Colonic mucosa (tissue), 4 donors: Measurements from ENCODE around the gene CAP1. TPM values are rescaled to one million over a fixed set of nuclear protein-coding genes. Genes with fewer than 3 reads are reported as not detected.

Experiments
- DNase-seq: peaks from one replicate; pipeline ENCODE4 v3.0.0-alpha.2; 2020
- H3K27ac ChIP-seq: fragments of 200-600 bp; one replicate; pipeline ENCODE4 v1.8.0; 2021
- H3K27me3 ChIP-seq: fragments of 200-600 bp; one replicate; pipeline ENCODE4 v1.8.0; 2021
- H3K36me3 ChIP-seq: fragments of 200-600 bp; one replicate; pipeline ENCODE4 v1.8.0; 2021
- H3K4me1 ChIP-seq: fragments of 200-600 bp; one replicate; pipeline ENCODE4 v1.8.0; 2021; ENCODE audit warnings: mild to moderate bottlenecking
- H3K4me3 ChIP-seq: fragments of 200-600 bp; one replicate; pipeline ENCODE4 v1.8.0; 2021
- H3K9ac ChIP-seq, 2 donors: one replicate each; pipeline ENCODE4 v1.7.0; 2013; ENCODE audit warnings: control low read depth in 2 of 2, low read depth in 2 of 2, low read length in 2 of 2
- H3K9me3 ChIP-seq: fragments of 200-600 bp; one replicate; pipeline ENCODE4 v1.8.0; 2021
- intact Hi-C: fragments of 100-400 bp; cut with DNase I; formaldehyde crosslinking; loops from one replicate; pipeline ENCODE4 v1.14.1; 2022
- total RNA-seq, 2 donors: library from RNA; stranded (reverse); fragmentation: NEBNext Ultra II Directional in 1 of 2; extraction: Animal tissue kit (Norgen Biotek cat#: 25700) in 1 of 2; gene quantifications; one replicate each; pipeline ENCODE4 v1.2.1, GENCODE V29; 2021
- TF ChIP-seq, protein P1 (sequence below): fragments of 200-600 bp; IDR thresholded peaks from one replicate; pipeline ENCODE4 v1.8.0; 2022; ENCODE audit warnings: antibody characterized with exemption, mild to moderate bottlenecking
- donor health status: healthy.
- donor health status: DM: no; HTN: no; CAD: no.
- donor health status: DM: no; HTN: no; CAD: no.

CAP1 gene
- total RNA-seq, 2 donors from 2014 or later, result 500 to 548 TPM

- Histone ChIP-seq H3K4me3 (no peak overlapping the region), H3K9me3 (no peaks in the 10 kb centered on the region), H3K27me3 (no peaks in the 10 kb centered on the region), H3K27ac (no peak overlapping the region), H3K4me1 (peaks cover 9% of the 10 kb centered on the region), H3K36me3 (no peaks in the 10 kb centered on the region), H3K9ac (no peak overlapping the region)
- TF ChIP-seq, protein P1, sequence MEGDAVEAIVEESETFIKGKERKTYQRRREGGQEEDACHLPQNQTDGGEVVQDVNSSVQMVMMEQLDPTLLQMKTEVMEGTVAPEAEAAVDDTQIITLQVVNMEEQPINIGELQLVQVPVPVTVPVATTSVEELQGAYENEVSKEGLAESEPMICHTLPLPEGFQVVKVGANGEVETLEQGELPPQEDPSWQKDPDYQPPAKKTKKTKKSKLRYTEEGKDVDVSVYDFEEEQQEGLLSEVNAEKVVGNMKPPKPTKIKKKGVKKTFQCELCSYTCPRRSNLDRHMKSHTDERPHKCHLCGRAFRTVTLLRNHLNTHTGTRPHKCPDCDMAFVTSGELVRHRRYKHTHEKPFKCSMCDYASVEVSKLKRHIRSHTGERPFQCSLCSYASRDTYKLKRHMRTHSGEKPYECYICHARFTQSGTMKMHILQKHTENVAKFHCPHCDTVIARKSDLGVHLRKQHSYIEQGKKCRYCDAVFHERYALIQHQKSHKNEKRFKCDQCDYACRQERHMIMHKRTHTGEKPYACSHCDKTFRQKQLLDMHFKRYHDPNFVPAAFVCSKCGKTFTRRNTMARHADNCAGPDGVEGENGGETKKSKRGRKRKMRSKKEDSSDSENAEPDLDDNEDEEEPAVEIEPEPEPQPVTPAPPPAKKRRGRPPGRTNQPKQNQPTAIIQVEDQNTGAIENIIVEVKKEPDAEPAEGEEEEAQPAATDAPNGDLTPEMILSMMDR, result no peak
- intact Hi-C loops, result no loop called here
- DNase-seq, result no peak
These were observed 9.2 kb downstream of the CAP1 start for GRCh38 chr1:40049725-40050124.

- intact Hi-C loops, result no loop called here
- Histone ChIP-seq H3K4me1 (no peaks in the 10 kb centered on the region), H3K36me3 (no peaks in the 10 kb centered on the region), H3K27me3 (no peaks in the 10 kb centered on the region), H3K9me3 (no peaks in the 10 kb centered on the region), H3K9ac (no peak overlapping the region), H3K4me3 (no peak overlapping the region), H3K27ac (no peak overlapping the region)
- DNase-seq, result no peak
- TF ChIP-seq, protein P1, result no peak
These were observed 10.3 kb downstream of the CAP1 start for GRCh38 chr1:40050863-40051262.

- Histone ChIP-seq H3K27me3 (no peaks in the 10 kb centered on the region), H3K9ac (no peak overlapping the region), H3K27ac (no peak overlapping the region), H3K9me3 (no peaks in the 10 kb centered on the region), H3K36me3 (no peaks in the 10 kb centered on the region), H3K4me1 (peaks cover 15% of the 10 kb centered on the region), H3K4me3 (no peak overlapping the region)
- TF ChIP-seq, protein P1, result no peak
- intact Hi-C loops, result no loop called here
- no peak for DNase-seq
These were observed 12.8 kb downstream of the CAP1 start for GRCh38 chr1:40053138-40053887.

GRCh38 chr1:40056519-40057309, 16.2 kb downstream of the CAP1 start:
- H3K9me3 ChIP-seq, result no peaks in the 10 kb centered on the region
- TF ChIP-seq, protein P1, result no peak
- no peaks in the 10 kb centered on the region for H3K27me3 ChIP-seq
- no peak overlapping the region for H3K9ac ChIP-seq
- no peak for DNase-seq
- peaks cover 4% of the 10 kb centered on the region for H3K36me3 ChIP-seq
- H3K4me3 ChIP-seq, result no peak overlapping the region
- no peak overlapping the region for H3K27ac ChIP-seq
- peaks cover 27% of the 10 kb centered on the region for H3K4me1 ChIP-seq
- intact Hi-C loops, result no loop called here

GRCh38 chr1:40057310-40058030, 16.9 kb downstream of the CAP1 start:
- intact Hi-C loops, result no loop called here
- H3K9ac ChIP-seq, result peak overlapping the region in 1 of 2 donors; percentile 14
- H3K27ac ChIP-seq, result peak overlapping the region; percentile 85
- H3K4me3 ChIP-seq, result no peak overlapping the region
- TF ChIP-seq, protein P1, result no peak
- DNase-seq, result no peak
- H3K36me3 ChIP-seq, result peaks cover 7% of the 10 kb centered on the region
- H3K27me3 ChIP-seq, result no peaks in the 10 kb centered on the region
- peaks cover 27% of the 10 kb centered on the region for H3K4me1 ChIP-seq
- H3K9me3 ChIP-seq, result no peaks in the 10 kb centered on the region
